Sigmoid colon (tissue), 4 donors: ENCODE data around the gene FGD3.

ENCODE experiments used
- CTCF ChIP-seq, 4 experiments: fragments of 450-650 bp in 3 of 4; fragments of 200-600 bp in 1 of 4; IDR thresholded peaks; one replicate each; pipeline ENCODE4 v1.5.1; 2016 to 2019; ENCODE audit warnings: antibody characterized with exemption in 4 of 4, mild to moderate bottlenecking in 3 of 4, moderate library complexity in 2 of 4
- POLR2AphosphoS5 ChIP-seq, 4 donors: sonication (generic); formaldehyde crosslinking; IDR thresholded peaks; one replicate each; pipeline ENCODE4 v1.6.1; 2017; ENCODE audit warnings: antibody characterized with exemption in 4 of 4

- TF ChIP-seq CTCF (IDR thresholded peaks at IDR 0.05) (no peak), POLR2AphosphoS5 (IDR thresholded peaks at IDR 0.05) (no peak)
These were observed 13.4 kb downstream of the FGD3 start for GRCh38 chr9:92960561-92961290.
